GM21576 (cell line): Measurements from ENCODE around the gene COL20A1.
"Not testable (repeated sequence)": the region's sequence is repeated elsewhere in the genome, so short reads cannot be mapped to it uniquely, and the experiment has no call there.

Experiments used
- ATAC-seq: cut with Tn5 transposase; IDR thresholded peaks from one replicate; pipeline ENCODE4 v1.9.1; 2021; ENCODE audit warnings: mild to moderate bottlenecking, moderate library complexity; ENCODE audit not compliant: unreplicated experiment

The COL20A1 gene

GRCh38 chr20:63292904-63293303 is at the start of gene COL20A1:
COL20A1 (plus strand) TSS chr20:63293186; CDS start chr20:63295108, 1,922 bp downstream.
- no peak for ATAC-seq

- ATAC-seq = no peak
These were observed 49.3 kb upstream of the COL20A1 start for GRCh38 chr20:63243604-63244247.

GRCh38 chr20:63244468-63244867 is 48.5 kb upstream of the COL20A1 start:
- no peak for ATAC-seq

- ATAC-seq = no peak
These were observed 46.3 kb upstream of the COL20A1 start for GRCh38 chr20:63246490-63247288.

GRCh38 chr20:63247671-63248228 is 45.2 kb upstream of the COL20A1 start:
- ATAC-seq = no peak

GRCh38 chr20:63248835-63249591 is 44.0 kb upstream of the COL20A1 start:
- no peak for ATAC-seq

GRCh38 chr20:63249891-63250290 is 43.1 kb upstream of the COL20A1 start:
- no peak for ATAC-seq

GRCh38 chr20:63251350-63251749 is 41.6 kb upstream of the COL20A1 start:
- ATAC-seq = not testable (repeated sequence)

- no peak for ATAC-seq
These were observed 40.7 kb upstream of the COL20A1 start for GRCh38 chr20:63252284-63252711.

GRCh38 chr20:63253065-63253437 is 39.9 kb upstream of the COL20A1 start:
- ATAC-seq = no peak

- no peak for ATAC-seq
These were observed 39.4 kb upstream of the COL20A1 start for GRCh38 chr20:63253438-63254231.

- ATAC-seq = no peak
These were observed 38.8 kb upstream of the COL20A1 start, which contains the start of gene NKAIN4 for GRCh38 chr20:63254232-63254605. NKAIN4 (minus strand) TSS chr20:63254463; CDS start chr20:63254450, 13 bp downstream.

GRCh38 chr20:63254606-63255384 is 38.2 kb upstream of the COL20A1 start:
- ATAC-seq = no peak

GRCh38 chr20:63255931-63256704 is 36.9 kb upstream of the COL20A1 start:
- ATAC-seq = no peak

GRCh38 chr20:63256954-63257353 is 36.0 kb upstream of the COL20A1 start:
- ATAC-seq = no peak

- no peak for ATAC-seq
These were observed 35.4 kb upstream of the COL20A1 start for GRCh38 chr20:63257629-63258028.

GRCh38 chr20:63258781-63259180 is 34.2 kb upstream of the COL20A1 start:
- no peak for ATAC-seq

GRCh38 chr20:63259734-63260460 is 33.1 kb upstream of the COL20A1 start:
- ATAC-seq = no peak
